K562 (cell line): Measurements from ENCODE around the gene NOS2. TPM values are rescaled to one million over a fixed set of nuclear protein-coding genes. Genes with fewer than 3 reads are reported as not detected.

Experiments
- ATAC-seq: fragments of 200-7000 bp; cut with Tn5 transposase; 3 replicates; pipeline ENCODE4 v1.9.1; 2020; ENCODE audit warnings: moderate library complexity
- BruUV-seq: library from RNA; stranded (reverse); fragments of 400-500 nt; replicated peaks from 2 replicates; lab custom pipeline; 2021; lab: Mats Ljungman, UMichigan
- CTCF ChIA-PET: fragments of 300-600 bp; formaldehyde crosslinking; extraction: SDS; loops from one replicate; lab custom pipeline; 2021; ENCODE audit warnings: low intra/inter-chr PET ratio; lab: Yijun Ruan, JAX
- POLR2A ChIA-PET: fragments of 300-600, 350-650 bp; sonication (Branson Sonifier 250); formaldehyde crosslinking; extraction: SDS; loops from one replicate; lab custom pipeline; 2021; ENCODE audit warnings: antibody characterized with exemption, inconsistent platforms; lab: Yijun Ruan, JAX
- DNase-seq, 4 experiments: peaks; one replicate each; pipeline versions ENCODE4 v3.0.0 to v3.0.0-alpha.2; 2011 to 2018; ENCODE audit warnings: low spot score in 3 of 4, mixed read lengths in 3 of 4; ENCODE audit errors: extremely low read depth in 1 of 4
- FAIRE-seq: peaks from 2 replicates; lab custom pipeline; 2011; peaks lifted over from hg19 to GRCh38; lab: Jason Lieb, UNC
- H2AFZ ChIP-seq: 2 replicates; pipeline ENCODE4 v1.6.0; 2011; ENCODE audit warnings: low read depth, low read length, control low read depth, inconsistent platforms
- H3K27ac ChIP-seq: fragments of 200-600 bp; 3 replicates; pipeline ENCODE4 v1.8.0; 2011; ENCODE audit warnings: low read depth, mild to moderate bottlenecking, control low read depth, inconsistent platforms, low read length, moderate library complexity, mixed read lengths; ENCODE audit errors: extremely low read depth
- H3K27me3 ChIP-seq, 2 experiments: fragments of 300-600 bp in 1 of 2; 2 replicates in 1 of 2; 3 replicates in 1 of 2; pipeline versions ENCODE4 v1.6.0 to v1.8.0; 2011; ENCODE audit warnings: inconsistent platforms in 2 of 2, low read length in 2 of 2, mild to moderate bottlenecking in 1 of 2, mixed read lengths in 1 of 2, moderate library complexity in 1 of 2; ENCODE audit not compliant: control insufficient read depth in 2 of 2, insufficient read depth in 2 of 2
- H3K36me3 ChIP-seq: fragments of 300-600 bp; 3 replicates; pipeline ENCODE4 v1.8.0; 2011; ENCODE audit warnings: mild to moderate bottlenecking, low read length, inconsistent platforms; ENCODE audit not compliant: control insufficient read depth, insufficient read depth
- H3K4me1 ChIP-seq, 2 experiments: fragments of 200-600 bp in 1 of 2; replicated peaks in 1 of 2; 2 replicates in 1 of 2; 3 replicates in 1 of 2; pipeline versions ENCODE4 v1.5.1 to v1.8.0; 2011; ENCODE audit warnings: inconsistent platforms in 2 of 2, low read length in 2 of 2, mild to moderate bottlenecking in 1 of 2, mixed read lengths in 1 of 2, moderate library complexity in 1 of 2; ENCODE audit not compliant: control insufficient read depth in 2 of 2, insufficient read depth in 2 of 2
- H3K4me2 ChIP-seq: 2 replicates; pipeline ENCODE4 v1.6.1; 2011; ENCODE audit warnings: low read length, control low read depth, inconsistent platforms, mixed read lengths; ENCODE audit not compliant: insufficient read depth
- H3K4me3 ChIP-seq: fragments of 200-600 bp; sonication (generic), shearing (Covaris generic); 2 replicates; pipeline ENCODE4 v1.5.1; 2016; ENCODE audit warnings: control low read depth, inconsistent platforms
- H3K79me2 ChIP-seq: fragments of 200-600 bp; 3 replicates; pipeline ENCODE4 v1.8.0; 2011; ENCODE audit warnings: low read length, inconsistent platforms; ENCODE audit not compliant: control insufficient read depth, insufficient read depth
- H3K9ac ChIP-seq, 2 experiments: 2 replicates each; pipeline versions ENCODE4 v1.6.0 to v1.6.1; 2011; ENCODE audit warnings: low read depth in 2 of 2, low read length in 2 of 2, control low read depth in 1 of 2, inconsistent platforms in 1 of 2, mild to moderate bottlenecking in 1 of 2, mixed read lengths in 1 of 2; ENCODE audit not compliant: insufficient read depth in 1 of 2
- H3K9me1 ChIP-seq: one replicate; pipeline ENCODE4 v1.6.0; 2011; ENCODE audit warnings: inconsistent platforms, mild to moderate bottlenecking, low read length, moderate library complexity; ENCODE audit not compliant: control insufficient read depth, insufficient read depth
- H3K9me3 ChIP-seq: replicated peaks from 2 replicates; pipeline ENCODE4 v1.5.1; 2011; ENCODE audit warnings: low read depth, low read length, inconsistent platforms; ENCODE audit not compliant: control insufficient read depth, insufficient read depth
- H4K20me1 ChIP-seq: replicated peaks from 2 replicates; pipeline ENCODE4 v1.6.1; 2011; ENCODE audit warnings: low read length, inconsistent platforms, mixed read lengths; ENCODE audit not compliant: control insufficient read depth, insufficient read depth
- CTBP1 ChIP-seq: fragments of 450-650 bp; IDR thresholded peaks from 2 replicates; pipeline ENCODE4 v1.6.1; 2016; ENCODE audit warnings: borderline replicate concordance
- NCOA1 ChIP-seq: fragments of 450-650 bp; IDR thresholded peaks from 2 replicates; pipeline ENCODE4 v1.6.1; 2016; ENCODE audit warnings: low read depth
- TRIM28 ChIP-seq: fragments of 450-650 bp; IDR thresholded peaks from 2 replicates; pipeline ENCODE4 v1.6.1; 2017
- WGBS: fragments of 100-300 bp; shearing (Covaris generic); methylation state at CpG from one replicate; pipeline ENCODE4 v1.1.6; 2016; ENCODE audit warnings: low coverage, mixed read lengths; ENCODE audit not compliant: insufficient coverage; ENCODE audit errors: missing lambda C conversion rate; 5-methylcytosine and 5-hydroxymethylcytosine counted together
- in situ Hi-C: fragments of 300-500 bp; cut with MboI; formaldehyde crosslinking; loops from 4 replicates; pipeline ENCODE4 v1.15.0; 2018; ENCODE audit warnings: inconsistent platforms, mixed read lengths
- intact Hi-C: fragments of 100-400 bp; cut with micrococcal nuclease; formaldehyde crosslinking; loops from 2 replicates; pipeline ENCODE4 v1.14.2; 2022
- polyA plus RNA-seq, 8 experiments: library from polyadenylated mRNA; depleted of rRNA in 4 of 8; stranded (reverse) in 5 of 8; unstranded in 3 of 8; fragments of >200 nt; fragmentation: Nextera tagmentation in 2 of 8; fragmentation: Illumina TruSeq in 1 of 8; extraction: Ambion mirVana in 2 of 8; extraction: Trizol in 1 of 8; gene quantifications; 2 replicates each; pipeline versions ENCODE4 v1.2.1 to v1.2.3, GENCODE V29; 2011 to 2014; ENCODE audit warnings: inconsistent platforms in 1 of 8, missing spikeins in 1 of 8
- total RNA-seq, 7 experiments: library from RNA; depleted of rRNA in 6 of 7; stranded (reverse); fragments of >200 nt in 6 of 7; fragmentation: Illumina TruSeq in 2 of 7; extraction: Trizol in 2 of 7; gene quantifications; 2 replicates each; pipeline versions ENCODE4 v1.2.1 to v1.2.3, GENCODE V29; 2011 to 2021; ENCODE audit warnings: low replicate concordance in 1 of 7
- TF ChIP-seq, protein P1 (sequence below): fragments of 450-650 bp; IDR thresholded peaks from one replicate; pipeline ENCODE4 v1.6.1; 2018; ENCODE audit warnings: mild to moderate bottlenecking, moderate library complexity; ENCODE audit not compliant: partially characterized antibody
- TF ChIP-seq, protein P2 (sequence below), 2 experiments: fragments of 450-650 bp in 1 of 2; IDR thresholded peaks; 2 replicates each; pipeline ENCODE4 v1.6.1; 2011 to 2017; ENCODE audit warnings: low read depth in 2 of 2, antibody characterized with exemption in 1 of 2, borderline replicate concordance in 1 of 2, low read length in 1 of 2, mild to moderate bottlenecking in 1 of 2, mixed read lengths in 1 of 2; ENCODE audit not compliant: control insufficient read depth in 1 of 2

NOS2 gene
- total and polyA plus RNA-seq, 9 of the 15 experiments (the other 6 are each of a cell fraction or from before 2014, with no cell fraction given), result not detected

DNA sequence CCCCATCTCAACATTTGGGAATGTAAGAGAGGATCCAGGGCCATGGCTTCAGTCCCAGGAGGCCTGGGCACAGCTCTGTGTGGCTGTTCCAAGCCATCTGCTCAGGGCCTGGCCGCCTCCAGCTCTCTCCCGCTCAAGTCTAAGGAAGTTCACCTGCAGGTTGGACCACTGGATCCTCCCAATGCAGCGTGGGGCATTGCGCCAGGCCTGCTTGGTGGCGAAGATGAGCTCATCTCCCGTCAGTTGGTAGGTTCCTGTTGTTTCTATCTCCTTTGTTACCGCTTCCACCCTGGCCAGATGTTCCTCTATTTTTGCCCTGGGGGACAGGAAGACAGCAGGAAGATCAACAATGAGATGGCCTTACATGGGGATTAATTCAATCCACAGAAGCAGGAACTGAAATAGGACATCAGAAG, 17.5 kb downstream of the NOS2 start:
- Histone ChIP-seq H3K27ac (no peak overlapping the region), H3K79me2 (no peaks in the 10 kb centered on the region), H3K9me3 (no peaks in the 10 kb centered on the region), H3K36me3 (no peaks in the 10 kb centered on the region), H3K4me3 (no peak overlapping the region), H2AFZ (no peak overlapping the region), H3K9me1 (no peaks in the 10 kb centered on the region), H3K9ac (no peak overlapping the region), H3K27me3 (peaks cover 23 to 50% of the 10 kb centered on the region in 2 experiments; a peak in 4 of 5 replicates), H3K4me2 (no peak overlapping the region), H3K4me1 (peaks cover 6 to 8% of the 10 kb centered on the region in 2 experiments; a peak in 4 of 5 replicates), H4K20me1 (no peaks in the 10 kb centered on the region)
- in situ Hi-C loops, result no loop called here
- FAIRE-seq, result no peak
- ATAC-seq, result no peak
- WGBS, result 3% methylated on average over 6 of the region's 7 CpGs
- POLR2A ChIA-PET, result no interaction called here
- CTCF ChIA-PET, result no interaction called here
- intact Hi-C loops, result no loop called here
- BruUV-seq, result no TSS peak
- TF ChIP-seq TRIM28, result no peak
- TF ChIP-seq, protein P1, sequence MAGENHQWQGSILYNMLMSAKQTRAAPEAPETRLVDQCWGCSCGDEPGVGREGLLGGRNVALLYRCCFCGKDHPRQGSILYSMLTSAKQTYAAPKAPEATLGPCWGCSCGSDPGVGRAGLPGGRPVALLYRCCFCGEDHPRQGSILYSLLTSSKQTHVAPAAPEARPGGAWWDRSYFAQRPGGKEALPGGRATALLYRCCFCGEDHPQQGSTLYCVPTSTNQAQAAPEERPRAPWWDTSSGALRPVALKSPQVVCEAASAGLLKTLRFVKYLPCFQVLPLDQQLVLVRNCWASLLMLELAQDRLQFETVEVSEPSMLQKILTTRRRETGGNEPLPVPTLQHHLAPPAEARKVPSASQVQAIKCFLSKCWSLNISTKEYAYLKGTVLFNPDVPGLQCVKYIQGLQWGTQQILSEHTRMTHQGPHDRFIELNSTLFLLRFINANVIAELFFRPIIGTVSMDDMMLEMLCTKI, result no peak
- no peak for TF ChIP-seq NCOA1
- TF ChIP-seq CTBP1, result no peak
- TF ChIP-seq, protein P2, sequence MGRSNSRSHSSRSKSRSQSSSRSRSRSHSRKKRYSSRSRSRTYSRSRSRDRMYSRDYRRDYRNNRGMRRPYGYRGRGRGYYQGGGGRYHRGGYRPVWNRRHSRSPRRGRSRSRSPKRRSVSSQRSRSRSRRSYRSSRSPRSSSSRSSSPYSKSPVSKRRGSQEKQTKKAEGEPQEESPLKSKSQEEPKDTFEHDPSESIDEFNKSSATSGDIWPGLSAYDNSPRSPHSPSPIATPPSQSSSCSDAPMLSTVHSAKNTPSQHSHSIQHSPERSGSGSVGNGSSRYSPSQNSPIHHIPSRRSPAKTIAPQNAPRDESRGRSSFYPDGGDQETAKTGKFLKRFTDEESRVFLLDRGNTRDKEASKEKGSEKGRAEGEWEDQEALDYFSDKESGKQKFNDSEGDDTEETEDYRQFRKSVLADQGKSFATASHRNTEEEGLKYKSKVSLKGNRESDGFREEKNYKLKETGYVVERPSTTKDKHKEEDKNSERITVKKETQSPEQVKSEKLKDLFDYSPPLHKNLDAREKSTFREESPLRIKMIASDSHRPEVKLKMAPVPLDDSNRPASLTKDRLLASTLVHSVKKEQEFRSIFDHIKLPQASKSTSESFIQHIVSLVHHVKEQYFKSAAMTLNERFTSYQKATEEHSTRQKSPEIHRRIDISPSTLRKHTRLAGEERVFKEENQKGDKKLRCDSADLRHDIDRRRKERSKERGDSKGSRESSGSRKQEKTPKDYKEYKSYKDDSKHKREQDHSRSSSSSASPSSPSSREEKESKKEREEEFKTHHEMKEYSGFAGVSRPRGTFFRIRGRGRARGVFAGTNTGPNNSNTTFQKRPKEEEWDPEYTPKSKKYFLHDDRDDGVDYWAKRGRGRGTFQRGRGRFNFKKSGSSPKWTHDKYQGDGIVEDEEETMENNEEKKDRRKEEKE (IDR thresholded peaks at IDR 0.05; ENCODE audit: borderline replicate concordance in 1 of 2, control insufficient read depth in 1 of 2, low read depth in 2 of 2, low read length in 1 of 2), result no peak
- DNase-seq, result no peak
